Measurements from ENCODE around the gene ATP7A.
"Not testable (repeated sequence)": the region's sequence is repeated elsewhere in the genome, so short reads cannot be mapped to it uniquely, and the experiment has no call there.

ATP7A gene

GRCh38 chrX:77935886-77936285, 25.4 kb downstream of the ATP7A start:
- no peaks in the 10 kb centered on the region for H4K20me1 ChIP-seq (ENCODE audit: insufficient read depth, low read length, poor library complexity, severe bottlenecking)
- no peak overlapping the region for H3K4me3 ChIP-seq (ENCODE audit: low read length, poor library complexity, severe bottlenecking)
- H2AFZ ChIP-seq (ENCODE audit: low read length) = no peak overlapping the region
- H3K36me3 ChIP-seq (ENCODE audit: insufficient read depth, low read length) = no peaks in the 10 kb centered on the region
- H3K9me2 ChIP-seq (replicated peaks; ENCODE audit: low read depth, low read length) = no peaks in the 10 kb centered on the region
- no peaks in the 10 kb centered on the region for H3F3A ChIP-seq (ENCODE audit: low read depth)
- H3K9ac ChIP-seq (ENCODE audit: low read depth, low read length, poor library complexity, severe bottlenecking) = no peak overlapping the region
- TF ChIP-seq CTCF (conservative IDR thresholded peaks at IDR 0.05; ENCODE audit: low read length) = no peak
- TF ChIP-seq EZH2phosphoT487 (IDR thresholded peaks at IDR 0.05; ENCODE audit: borderline replicate concordance) = no peak
- H3K79me2 ChIP-seq (ENCODE audit: insufficient read depth, low read length) = no peaks in the 10 kb centered on the region
- no peak overlapping the region for H3K4me2 ChIP-seq (ENCODE audit: low read depth, low read length, poor library complexity, severe bottlenecking)
- H3K4me1 ChIP-seq (ENCODE audit: insufficient read depth, low read length, poor library complexity, severe bottlenecking) = no peaks in the 10 kb centered on the region
- no peaks in the 10 kb centered on the region for H3K27me3 ChIP-seq (ENCODE audit: insufficient read depth, low read length, poor library complexity, severe bottlenecking)
- no peaks in the 10 kb centered on the region for H3K9me3 ChIP-seq (ENCODE audit: insufficient read depth, low read depth, low read length)

GRCh38 chrX:77936299-77936698, 25.8 kb downstream of the ATP7A start:
- Histone ChIP-seq H3K36me3 (ENCODE audit: insufficient read depth, low read length) (no peaks in the 10 kb centered on the region), H3K27me3 (ENCODE audit: insufficient read depth, low read length, poor library complexity, severe bottlenecking) (no peaks in the 10 kb centered on the region), H3K9ac (ENCODE audit: low read depth, low read length, poor library complexity, severe bottlenecking) (no peak overlapping the region), H3K9me3 (ENCODE audit: insufficient read depth, low read depth, low read length) (no peaks in the 10 kb centered on the region), H3K4me1 (ENCODE audit: insufficient read depth, low read length, poor library complexity, severe bottlenecking) (no peaks in the 10 kb centered on the region), H3K4me3 (ENCODE audit: low read length, poor library complexity, severe bottlenecking) (no peak overlapping the region), H4K20me1 (ENCODE audit: insufficient read depth, low read length, poor library complexity, severe bottlenecking) (no peaks in the 10 kb centered on the region), H3K9me2 (replicated peaks; ENCODE audit: low read depth, low read length) (no peaks in the 10 kb centered on the region), H3F3A (ENCODE audit: low read depth) (no peaks in the 10 kb centered on the region), H2AFZ (ENCODE audit: low read length) (no peak overlapping the region), H3K79me2 (ENCODE audit: insufficient read depth, low read length) (no peaks in the 10 kb centered on the region), H3K4me2 (ENCODE audit: low read depth, low read length, poor library complexity, severe bottlenecking) (no peak overlapping the region)
- no peak for TF ChIP-seq CTCF (conservative IDR thresholded peaks at IDR 0.05; ENCODE audit: low read length)
- TF ChIP-seq EZH2phosphoT487 (IDR thresholded peaks at IDR 0.05; ENCODE audit: borderline replicate concordance) = no peak

GRCh38 chrX:77937291-77937690, 26.8 kb downstream of the ATP7A start:
- no peaks in the 10 kb centered on the region for H4K20me1 ChIP-seq (ENCODE audit: insufficient read depth, low read length, poor library complexity, severe bottlenecking)
- no peak overlapping the region for H2AFZ ChIP-seq (ENCODE audit: low read length)
- no peaks in the 10 kb centered on the region for H3K4me1 ChIP-seq (ENCODE audit: insufficient read depth, low read length, poor library complexity, severe bottlenecking)
- no peaks in the 10 kb centered on the region for H3K9me2 ChIP-seq (replicated peaks; ENCODE audit: low read depth, low read length)
- H3K79me2 ChIP-seq (ENCODE audit: insufficient read depth, low read length) = no peaks in the 10 kb centered on the region
- TF ChIP-seq EZH2phosphoT487 (IDR thresholded peaks at IDR 0.05; ENCODE audit: borderline replicate concordance) = no peak
- H3F3A ChIP-seq (ENCODE audit: low read depth) = no peaks in the 10 kb centered on the region
- no peaks in the 10 kb centered on the region for H3K36me3 ChIP-seq (ENCODE audit: insufficient read depth, low read length)
- no peaks in the 10 kb centered on the region for H3K9me3 ChIP-seq (ENCODE audit: insufficient read depth, low read depth, low read length)
- H3K27me3 ChIP-seq (ENCODE audit: insufficient read depth, low read length, poor library complexity, severe bottlenecking) = no peaks in the 10 kb centered on the region
- H3K4me3 ChIP-seq (ENCODE audit: low read length, poor library complexity, severe bottlenecking) = no peak overlapping the region
- no peak overlapping the region for H3K4me2 ChIP-seq (ENCODE audit: low read depth, low read length, poor library complexity, severe bottlenecking)
- H3K9ac ChIP-seq (ENCODE audit: low read depth, low read length, poor library complexity, severe bottlenecking) = no peak overlapping the region

GRCh38 chrX:77938083-77938680, 27.7 kb downstream of the ATP7A start:
- no peak overlapping the region for H2AFZ ChIP-seq (ENCODE audit: low read length)
- H3K4me3 ChIP-seq (ENCODE audit: low read length, poor library complexity, severe bottlenecking) = no peak overlapping the region
- no peak overlapping the region for H3K9ac ChIP-seq (ENCODE audit: low read depth, low read length, poor library complexity, severe bottlenecking)
- H3K9me2 ChIP-seq (replicated peaks; ENCODE audit: low read depth, low read length) = no peaks in the 10 kb centered on the region
- H3K4me1 ChIP-seq (ENCODE audit: insufficient read depth, low read length, poor library complexity, severe bottlenecking) = no peaks in the 10 kb centered on the region
- no peaks in the 10 kb centered on the region for H3K27me3 ChIP-seq (ENCODE audit: insufficient read depth, low read length, poor library complexity, severe bottlenecking)
- H3K79me2 ChIP-seq (ENCODE audit: insufficient read depth, low read length) = no peaks in the 10 kb centered on the region
- no peak overlapping the region for H3K4me2 ChIP-seq (ENCODE audit: low read depth, low read length, poor library complexity, severe bottlenecking)
- no peaks in the 10 kb centered on the region for H4K20me1 ChIP-seq (ENCODE audit: insufficient read depth, low read length, poor library complexity, severe bottlenecking)
- no peaks in the 10 kb centered on the region for H3F3A ChIP-seq (ENCODE audit: low read depth)
- no peaks in the 10 kb centered on the region for H3K36me3 ChIP-seq (ENCODE audit: insufficient read depth, low read length)
- H3K9me3 ChIP-seq (ENCODE audit: insufficient read depth, low read depth, low read length) = no peaks in the 10 kb centered on the region
- TF ChIP-seq EZH2phosphoT487 (IDR thresholded peaks at IDR 0.05; ENCODE audit: borderline replicate concordance) (no peak), CTCF (conservative IDR thresholded peaks at IDR 0.05; ENCODE audit: low read length) (no peak)

- not testable (repeated sequence) for H3K27me3 ChIP-seq (ENCODE audit: insufficient read depth, low read length, poor library complexity, severe bottlenecking); H3K9ac ChIP-seq (ENCODE audit: low read depth, low read length, poor library complexity, severe bottlenecking); H3K4me1 ChIP-seq (ENCODE audit: insufficient read depth, low read length, poor library complexity, severe bottlenecking); H3K4me2 ChIP-seq (ENCODE audit: low read depth, low read length, poor library complexity, severe bottlenecking); H2AFZ ChIP-seq (ENCODE audit: low read length); H3K9me2 ChIP-seq (replicated peaks; ENCODE audit: low read depth, low read length); H3F3A ChIP-seq (ENCODE audit: low read depth); H3K36me3 ChIP-seq (ENCODE audit: insufficient read depth, low read length); H3K4me3 ChIP-seq (ENCODE audit: low read length, poor library complexity, severe bottlenecking); H3K79me2 ChIP-seq (ENCODE audit: insufficient read depth, low read length); H3K9me3 ChIP-seq (ENCODE audit: insufficient read depth, low read depth, low read length); H4K20me1 ChIP-seq (ENCODE audit: insufficient read depth, low read length, poor library complexity, severe bottlenecking)
Measured at GRCh38 chrX:77945031-77945430, 34.5 kb downstream of the ATP7A start.
